ENCODE measurements around the gene MGAT4C.
"Not testable (repeated sequence)": the region's sequence is repeated elsewhere in the genome, so short reads cannot be mapped to it uniquely, and the experiment has no call there.

Gene MGAT4C

DNA sequence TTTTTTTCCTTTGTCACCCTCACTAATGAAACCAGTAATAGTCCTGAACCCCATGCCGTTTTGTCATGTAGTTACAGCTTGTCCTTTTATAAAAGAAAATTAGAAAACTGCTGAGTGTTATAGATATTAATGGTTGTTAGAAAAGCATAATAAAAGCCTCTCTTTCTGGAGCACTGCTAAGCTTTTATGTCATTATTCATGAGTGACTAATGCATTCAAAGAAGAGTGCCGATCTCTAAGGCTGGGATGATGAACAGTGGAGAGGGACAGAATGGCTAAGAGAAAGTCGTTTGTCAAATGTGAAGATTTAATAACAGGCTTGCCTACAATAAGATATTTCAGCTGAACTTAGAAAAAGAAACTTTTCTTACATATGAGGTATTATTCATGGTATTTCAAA is 121.6 kb downstream of the MGAT4C start:
- Mint-ChIP-seq H3K4me1 (ENCODE audit: low read depth) (no peaks in the 10 kb centered on the region), H3K9me3 (no peaks in the 10 kb centered on the region), H3K4me3 (no peak overlapping the region), H3K27me3 (ENCODE audit: low read depth) (no peaks in the 10 kb centered on the region), H3K27ac (no peak overlapping the region), H3K36me3 (ENCODE audit: low read depth) (no peaks in the 10 kb centered on the region)

DNA sequence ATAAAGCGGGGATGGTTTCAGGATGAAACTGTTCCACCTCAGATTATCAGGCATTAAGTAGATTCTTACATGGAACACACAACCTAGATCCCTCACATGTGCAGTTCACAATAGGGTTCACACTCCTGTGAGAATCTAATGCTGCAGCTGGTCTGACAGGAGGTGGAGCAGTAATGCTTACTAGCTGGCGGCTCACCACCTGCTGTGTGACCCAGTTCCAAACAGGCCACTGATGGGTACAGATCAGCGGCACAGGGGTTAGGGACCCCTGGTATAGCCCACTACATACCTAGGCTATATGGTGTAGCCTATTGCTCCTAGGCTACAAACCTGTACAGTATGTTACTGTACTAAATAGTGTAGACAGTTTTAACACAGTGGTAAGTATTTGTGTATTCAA is 129.3 kb downstream of the MGAT4C start:
- H3K4me3 Mint-ChIP-seq; H3K27ac Mint-ChIP-seq; H3K4me1 Mint-ChIP-seq (ENCODE audit: low read depth); H3K27me3 Mint-ChIP-seq (ENCODE audit: low read depth); H3K36me3 Mint-ChIP-seq (ENCODE audit: low read depth); H3K9me3 Mint-ChIP-seq: not testable (repeated sequence)

DNA sequence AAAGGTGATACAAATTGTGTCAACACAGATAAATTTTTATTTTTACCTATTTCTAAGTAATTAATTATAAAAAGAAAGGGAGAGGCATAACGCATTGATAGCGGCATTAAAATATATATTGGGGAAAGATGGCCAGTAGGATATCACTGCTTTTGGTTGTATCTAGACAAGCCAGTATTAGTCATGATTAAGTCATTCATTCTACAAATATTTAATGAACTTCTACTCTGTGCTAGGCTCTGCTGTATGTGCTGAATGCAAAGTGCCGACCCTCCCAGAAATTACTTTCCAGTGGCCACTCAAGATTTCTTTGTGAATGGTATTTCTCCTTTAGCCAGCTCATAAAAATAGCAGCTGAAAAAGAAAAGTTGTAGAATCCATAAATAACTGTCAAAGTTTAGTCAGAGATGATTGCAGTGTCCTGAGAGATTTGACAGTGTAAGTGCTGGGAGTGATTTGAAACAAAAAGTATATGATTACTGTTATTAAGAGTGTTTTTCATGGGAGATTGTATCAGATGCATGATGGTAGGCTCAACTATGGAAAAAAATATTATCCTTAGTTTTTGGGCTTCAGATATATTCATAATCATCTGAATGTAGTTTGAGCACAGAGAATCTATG is 133.2 kb downstream of the MGAT4C start:
- Mint-ChIP-seq H3K36me3 (ENCODE audit: low read depth) (no peaks in the 10 kb centered on the region), H3K4me1 (ENCODE audit: low read depth) (no peaks in the 10 kb centered on the region), H3K27ac (no peak overlapping the region), H3K9me3 (no peaks in the 10 kb centered on the region), H3K4me3 (no peak overlapping the region), H3K27me3 (ENCODE audit: low read depth) (no peaks in the 10 kb centered on the region)

DNA sequence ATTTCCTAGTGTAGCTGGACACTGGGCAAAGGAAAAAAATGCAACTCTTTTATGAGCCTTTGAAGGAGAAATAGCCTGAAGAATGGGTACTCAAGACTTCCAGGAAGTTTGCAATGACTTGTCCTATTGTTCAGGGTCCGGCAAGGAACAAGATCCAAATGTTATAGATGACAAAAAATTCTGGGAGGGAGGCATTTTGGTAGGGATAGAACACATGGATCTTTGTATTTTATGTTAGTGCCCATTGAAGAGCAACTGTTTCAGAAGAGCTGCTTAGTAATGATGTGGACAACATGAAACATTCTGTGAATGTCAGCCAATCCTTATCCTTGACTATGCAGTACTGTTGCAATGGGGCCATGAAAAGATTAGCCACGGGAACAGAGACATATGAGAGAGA is 138.0 kb downstream of the MGAT4C start:
- H3K9me3 Mint-ChIP-seq, result no peaks in the 10 kb centered on the region
- no peak overlapping the region for H3K4me3 Mint-ChIP-seq
- no peak overlapping the region for H3K27ac Mint-ChIP-seq
- no peaks in the 10 kb centered on the region for H3K4me1 Mint-ChIP-seq (ENCODE audit: low read depth)
- no peaks in the 10 kb centered on the region for H3K36me3 Mint-ChIP-seq (ENCODE audit: low read depth)
- H3K27me3 Mint-ChIP-seq (ENCODE audit: low read depth), result no peaks in the 10 kb centered on the region

DNA sequence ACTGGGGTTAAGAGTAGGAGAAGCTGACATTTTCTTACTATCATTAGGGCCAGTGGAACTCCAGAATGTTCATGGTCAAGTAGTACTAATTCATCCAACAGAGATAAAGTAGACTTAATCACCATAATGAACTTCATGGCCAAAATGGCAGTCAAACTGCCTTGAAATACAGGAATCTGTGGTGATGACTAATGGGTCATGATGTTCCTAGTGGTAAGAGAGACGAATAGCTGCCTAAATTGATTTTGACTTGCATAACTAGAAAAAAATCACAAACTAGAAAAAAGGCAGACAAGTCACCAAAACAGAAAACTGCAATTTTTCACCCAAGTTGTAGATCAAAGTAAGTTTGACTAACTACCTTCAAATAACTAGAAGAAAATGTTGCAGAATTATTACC is 138.5 kb downstream of the MGAT4C start:
- no peaks in the 10 kb centered on the region for H3K27me3 Mint-ChIP-seq (ENCODE audit: low read depth)
- H3K36me3 Mint-ChIP-seq (ENCODE audit: low read depth), result no peaks in the 10 kb centered on the region
- H3K4me3 Mint-ChIP-seq, result no peak overlapping the region
- H3K27ac Mint-ChIP-seq, result no peak overlapping the region
- no peaks in the 10 kb centered on the region for H3K4me1 Mint-ChIP-seq (ENCODE audit: low read depth)
- H3K9me3 Mint-ChIP-seq, result no peaks in the 10 kb centered on the region

DNA sequence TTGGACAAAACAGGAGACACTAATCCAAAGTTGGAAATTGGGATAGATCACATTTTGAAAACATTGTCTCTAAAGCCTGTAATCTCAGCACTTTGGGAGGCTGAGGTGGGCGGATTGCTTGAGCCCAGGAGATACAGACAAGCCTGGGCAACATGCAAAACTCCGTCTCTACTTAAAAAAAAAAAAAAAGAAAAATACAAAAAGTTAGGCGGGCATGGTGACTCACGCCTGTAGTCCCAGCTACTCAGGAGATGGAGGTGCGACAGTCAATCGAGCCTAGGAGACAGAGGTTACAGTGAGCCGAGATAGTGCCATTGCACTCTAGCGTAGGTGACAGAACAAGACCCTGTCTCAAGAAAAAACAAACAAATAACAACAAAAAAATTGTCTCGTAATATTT is 152.1 kb downstream of the MGAT4C start:
- Mint-ChIP-seq H3K4me1 (ENCODE audit: low read depth) (no peaks in the 10 kb centered on the region), H3K9me3 (no peaks in the 10 kb centered on the region), H3K36me3 (ENCODE audit: low read depth) (no peaks in the 10 kb centered on the region), H3K4me3 (no peak overlapping the region), H3K27ac (no peak overlapping the region), H3K27me3 (ENCODE audit: low read depth) (no peaks in the 10 kb centered on the region)

DNA sequence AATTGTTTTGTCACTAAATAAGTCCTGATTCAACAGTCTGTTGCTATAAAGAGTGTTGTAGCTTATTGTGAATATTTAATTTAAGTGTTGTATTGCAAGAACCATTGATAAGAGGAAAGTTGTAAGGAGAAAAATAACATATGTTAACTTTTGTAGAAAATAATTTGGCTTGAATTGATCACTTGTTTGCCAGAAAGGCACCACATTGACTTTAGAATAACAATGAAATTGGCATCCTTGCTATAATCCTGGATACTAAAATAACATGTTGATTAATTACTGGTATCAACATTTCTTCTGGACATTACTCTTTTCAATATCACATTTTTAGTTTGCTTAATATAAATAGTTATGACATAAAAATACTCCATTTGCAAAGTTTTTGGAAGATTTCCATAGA is 159.0 kb downstream of the MGAT4C start:
- no peaks in the 10 kb centered on the region for H3K4me1 Mint-ChIP-seq (ENCODE audit: low read depth)
- H3K36me3 Mint-ChIP-seq (ENCODE audit: low read depth), result no peaks in the 10 kb centered on the region
- H3K4me3 Mint-ChIP-seq, result no peak overlapping the region
- no peak overlapping the region for H3K27ac Mint-ChIP-seq
- H3K27me3 Mint-ChIP-seq (ENCODE audit: low read depth), result no peaks in the 10 kb centered on the region
- no peaks in the 10 kb centered on the region for H3K9me3 Mint-ChIP-seq

DNA sequence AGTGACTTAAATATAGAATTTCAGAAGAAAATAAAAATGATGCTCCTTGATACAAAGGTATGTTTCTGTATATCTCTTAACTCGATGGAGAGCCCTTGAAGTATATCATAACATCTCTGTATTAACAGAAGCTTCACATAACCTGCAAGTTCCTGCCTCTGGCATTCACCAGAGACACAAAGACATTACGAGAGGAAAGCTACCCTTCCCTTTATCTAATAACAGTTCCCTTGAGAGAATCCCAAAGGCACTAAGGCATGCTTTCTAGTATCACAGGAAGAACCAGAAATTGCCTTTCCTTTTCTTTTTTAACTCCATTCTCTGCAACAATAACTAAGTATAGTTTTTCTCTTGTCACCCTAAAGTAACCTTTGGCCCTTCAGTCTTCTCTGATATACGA is 164.5 kb downstream of the MGAT4C start:
- H3K4me1 Mint-ChIP-seq (ENCODE audit: low read depth), result no peaks in the 10 kb centered on the region
- H3K9me3 Mint-ChIP-seq, result no peaks in the 10 kb centered on the region
- H3K4me3 Mint-ChIP-seq, result no peak overlapping the region
- no peaks in the 10 kb centered on the region for H3K36me3 Mint-ChIP-seq (ENCODE audit: low read depth)
- H3K27me3 Mint-ChIP-seq (ENCODE audit: low read depth), result no peaks in the 10 kb centered on the region
- H3K27ac Mint-ChIP-seq, result no peak overlapping the region

DNA sequence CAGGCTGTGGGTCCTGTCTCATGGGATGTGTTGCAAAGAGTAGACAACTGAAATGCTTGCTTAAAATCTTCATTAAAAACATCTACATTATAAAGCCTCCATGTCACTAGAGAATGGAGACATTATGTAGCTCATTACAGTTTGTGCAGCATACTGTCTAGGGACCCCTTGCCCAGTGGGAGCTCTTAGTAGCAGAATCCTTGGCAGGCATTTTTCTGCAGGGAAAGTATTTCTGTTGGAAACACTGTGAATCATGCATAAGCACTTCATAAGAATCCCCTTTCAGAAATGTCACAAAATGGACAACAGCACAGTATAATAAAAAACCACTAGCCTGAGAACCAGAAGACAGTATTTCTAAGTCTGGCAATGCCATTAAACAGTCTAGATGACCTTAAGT is 174.3 kb downstream of the MGAT4C start:
- peaks cover 4% of the 10 kb centered on the region for H3K9me3 Mint-ChIP-seq
- H3K4me3 Mint-ChIP-seq, result no peak overlapping the region
- H3K4me1 Mint-ChIP-seq (ENCODE audit: low read depth), result no peaks in the 10 kb centered on the region
- H3K27me3 Mint-ChIP-seq (ENCODE audit: low read depth), result no peaks in the 10 kb centered on the region
- no peak overlapping the region for H3K27ac Mint-ChIP-seq
- H3K36me3 Mint-ChIP-seq (ENCODE audit: low read depth), result no peaks in the 10 kb centered on the region

DNA sequence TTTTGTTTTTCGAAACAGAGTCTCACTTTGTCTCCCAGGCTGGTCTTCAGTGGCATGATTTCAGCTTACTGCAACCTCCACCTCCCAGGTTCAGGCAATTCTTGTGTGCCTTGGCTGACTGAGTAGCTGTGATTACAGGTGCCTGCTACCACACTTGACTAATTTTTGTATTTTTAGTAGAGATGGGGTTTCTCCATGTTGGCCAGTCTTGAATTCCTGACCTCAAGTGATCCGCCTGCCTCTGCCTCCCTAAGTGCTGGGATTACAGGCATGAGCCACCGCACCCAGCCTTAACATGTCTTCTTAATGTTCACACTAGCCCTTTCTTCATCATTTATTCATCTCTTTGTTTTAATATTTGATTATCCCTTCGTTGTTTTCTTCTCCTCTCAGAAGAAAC is 197.1 kb downstream of the MGAT4C start:
- not testable (repeated sequence) for H3K27ac Mint-ChIP-seq; H3K4me1 Mint-ChIP-seq (ENCODE audit: low read depth); H3K27me3 Mint-ChIP-seq (ENCODE audit: low read depth); H3K36me3 Mint-ChIP-seq (ENCODE audit: low read depth); H3K4me3 Mint-ChIP-seq; H3K9me3 Mint-ChIP-seq

DNA sequence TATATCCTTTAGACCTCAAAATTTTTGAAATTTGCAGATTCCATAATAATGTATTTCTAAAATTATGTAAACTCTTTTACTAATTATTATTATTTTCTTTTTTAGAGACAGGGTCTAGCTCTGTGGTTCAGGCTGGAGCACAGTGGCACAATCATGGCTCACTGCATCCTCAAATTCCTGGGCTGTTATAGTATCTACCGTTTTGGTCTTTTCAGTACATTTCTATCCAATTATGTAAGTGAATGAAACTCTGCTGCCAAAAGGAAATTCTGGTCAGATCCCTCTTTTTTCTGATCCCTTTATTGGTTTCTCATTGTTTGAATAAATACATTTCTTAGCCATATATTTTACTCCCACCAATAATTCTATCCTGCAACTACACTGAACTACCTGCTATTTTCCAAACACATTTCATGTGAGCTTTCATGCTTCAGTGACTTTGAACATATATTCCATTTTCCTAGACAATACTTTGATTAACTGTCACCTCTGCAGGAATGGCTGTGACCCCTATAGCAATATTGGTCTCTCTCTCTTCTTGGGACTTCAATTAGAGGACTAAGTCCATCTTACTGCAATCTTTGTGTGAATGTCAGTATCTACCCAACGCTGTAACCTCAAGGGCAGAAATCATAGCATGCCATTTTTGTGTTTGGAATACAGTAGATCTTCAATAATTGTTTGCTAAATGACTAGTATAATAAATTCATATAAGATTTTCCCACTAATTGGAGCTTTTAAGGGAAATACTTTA is 198.9 kb downstream of the MGAT4C start:
- Mint-ChIP-seq H3K4me1 (ENCODE audit: low read depth) (no peaks in the 10 kb centered on the region), H3K27ac (no peak overlapping the region), H3K36me3 (ENCODE audit: low read depth) (no peaks in the 10 kb centered on the region), H3K27me3 (ENCODE audit: low read depth) (no peaks in the 10 kb centered on the region), H3K4me3 (no peak overlapping the region), H3K9me3 (peaks cover 2% of the 10 kb centered on the region)

DNA sequence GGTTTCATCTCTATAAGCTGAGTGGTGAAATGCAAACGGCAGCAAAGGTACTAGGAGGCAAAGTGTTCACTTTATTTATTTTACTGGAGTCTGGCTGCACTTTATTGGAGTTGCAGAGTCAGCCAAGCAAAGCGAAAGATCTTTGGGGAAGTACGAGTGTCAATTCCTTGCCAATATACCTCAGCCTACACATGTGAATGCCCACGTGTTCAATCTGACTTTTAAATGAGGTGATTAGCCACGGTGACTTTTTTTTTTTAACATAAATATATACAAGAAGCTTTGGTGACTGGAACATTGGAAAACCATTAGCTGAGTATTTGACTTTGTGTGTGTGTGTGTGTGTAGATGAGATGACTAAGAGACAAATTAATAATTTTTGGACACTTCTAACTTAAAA is 203.3 kb downstream of the MGAT4C start:
- no peaks in the 10 kb centered on the region for H3K4me1 Mint-ChIP-seq (ENCODE audit: low read depth)
- no peak overlapping the region for H3K4me3 Mint-ChIP-seq
- no peaks in the 10 kb centered on the region for H3K9me3 Mint-ChIP-seq

DNA sequence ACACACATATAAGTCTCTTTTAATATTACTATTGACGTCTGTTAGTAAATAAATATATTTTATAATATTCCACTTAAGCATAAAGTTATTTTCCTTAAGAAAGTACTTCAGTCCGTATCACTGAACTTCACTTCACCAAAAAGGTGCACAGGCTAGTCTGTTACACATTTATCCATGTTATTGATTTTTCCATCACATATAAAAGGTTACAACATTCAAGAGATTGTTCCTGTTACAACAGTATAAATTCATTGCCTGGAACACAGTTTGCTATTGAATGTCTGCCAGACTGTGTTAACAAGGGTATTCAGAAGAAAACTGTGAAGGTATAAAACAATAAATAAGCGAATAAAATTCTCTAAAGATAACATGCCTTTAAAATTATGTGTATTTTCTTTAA is 206.2 kb downstream of the MGAT4C start:
- Mint-ChIP-seq H3K27ac (no peak overlapping the region), H3K36me3 (ENCODE audit: low read depth) (no peaks in the 10 kb centered on the region), H3K4me1 (ENCODE audit: low read depth) (no peaks in the 10 kb centered on the region), H3K27me3 (ENCODE audit: low read depth) (no peaks in the 10 kb centered on the region), H3K4me3 (no peak overlapping the region), H3K9me3 (peaks cover 4% of the 10 kb centered on the region)

More for the DNA sequence above, 203.3 kb downstream of the MGAT4C start:
- Mint-ChIP-seq H3K27me3 (ENCODE audit: low read depth) (no peaks in the 10 kb centered on the region), H3K36me3 (ENCODE audit: low read depth) (no peaks in the 10 kb centered on the region), H3K27ac (no peak overlapping the region)

DNA sequence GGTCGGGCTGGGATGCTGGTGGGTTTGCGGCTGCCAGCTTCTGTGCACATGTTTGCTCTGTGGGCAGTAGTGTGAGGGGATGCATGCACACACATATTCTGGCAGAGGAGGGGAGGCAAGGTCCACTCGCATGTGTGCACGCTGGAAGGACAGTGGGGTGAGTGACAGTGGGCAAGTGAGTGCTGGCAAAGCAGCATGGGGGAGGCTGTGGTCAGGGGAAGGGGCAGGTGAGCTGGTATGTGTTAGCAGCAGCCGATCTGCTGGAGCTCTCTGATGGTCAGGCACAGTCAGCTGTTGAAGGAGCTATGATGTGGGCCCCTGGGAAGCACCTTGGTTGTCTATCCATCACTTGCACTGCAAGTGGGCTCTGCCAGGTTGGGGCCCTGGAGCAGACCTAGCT is 211.8 kb downstream of the MGAT4C start:
- Mint-ChIP-seq H3K4me3 (no peak overlapping the region), H3K9me3 (peaks cover 23% of the 10 kb centered on the region), H3K36me3 (ENCODE audit: low read depth) (no peaks in the 10 kb centered on the region), H3K27me3 (ENCODE audit: low read depth) (no peaks in the 10 kb centered on the region), H3K27ac (no peak overlapping the region), H3K4me1 (ENCODE audit: low read depth) (no peaks in the 10 kb centered on the region)

DNA sequence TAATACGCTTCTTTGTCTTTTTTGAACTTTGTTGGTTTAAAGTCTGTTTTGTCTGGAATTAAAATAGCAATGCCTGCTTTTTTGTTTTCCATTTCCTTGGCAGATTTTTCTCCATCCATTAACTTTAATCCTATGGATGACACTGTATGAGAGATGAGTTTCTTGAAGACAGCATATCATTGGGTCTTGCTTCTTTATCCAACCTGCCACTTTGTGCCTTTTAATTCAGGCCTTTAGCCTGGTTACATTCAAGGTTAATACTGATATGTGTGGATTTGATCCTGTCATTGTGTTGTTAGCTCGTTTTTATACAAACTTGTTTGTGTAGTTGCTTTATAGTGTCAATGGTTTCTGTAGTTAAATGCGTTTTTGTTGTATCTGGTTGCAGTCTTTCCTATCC is 214.1 kb downstream of the MGAT4C start:
- Mint-ChIP-seq H3K27me3 (ENCODE audit: low read depth) (no peaks in the 10 kb centered on the region), H3K27ac (no peak overlapping the region), H3K4me3 (no peak overlapping the region), H3K9me3 (peaks cover 39% of the 10 kb centered on the region), H3K4me1 (ENCODE audit: low read depth) (no peaks in the 10 kb centered on the region), H3K36me3 (ENCODE audit: low read depth) (no peaks in the 10 kb centered on the region)

Data from T-helper 1 cell treated with Interleukin-12 subunit alpha and Interleukin-12 subunit beta and Interleukin-4 antibody, amounts not matched to agents 30 μg/mL and 1 μg/mL, for 36 hours (primary cell).